HepG2 (cell line): ENCODE results near the gene MOK.

ENCODE experiments used
- ARID3A ChIP-seq: IDR thresholded peaks from 2 replicates; pipeline ENCODE4 v1.6.1; 2012; ENCODE audit warnings: low read depth, low read length, improper control_type of control experiment
- CTCF ChIP-seq: sonication (generic); formaldehyde crosslinking; IDR thresholded peaks from 2 replicates; pipeline ENCODE4 v1.5.0; 2020; ENCODE audit warnings: mild to moderate bottlenecking, missing genetic modification reagents, moderate library complexity
- PPARG ChIP-seq: conservative IDR thresholded peaks from 2 replicates; pipeline ENCODE4 v1.6.1; 2016; ENCODE audit warnings: missing biosample characterization, missing genetic modification reagents
- ZNF878 ChIP-seq: sonication (generic); formaldehyde crosslinking; IDR thresholded peaks from 2 replicates; pipeline ENCODE4 v1.8.1; 2023; ENCODE audit warnings: mild to moderate bottlenecking, missing genetic modification reagents, moderate library complexity

GRCh38 chr14:102236026-102236425 is 68.9 kb downstream of the MOK start:
- TF ChIP-seq PPARG (no peak), ZNF878 (no peak), CTCF (CRISPR knock-in tag) (no peak), ARID3A (no peak)
